Peyer's patch (tissue), 4 donors: ENCODE results near the gene ULK2.

Experiments used
- CTCF ChIP-seq, 6 experiments: fragments of 450-650 bp in 4 of 6; fragments of 200-600 bp in 2 of 6; sonication (generic) in 1 of 6; IDR thresholded peaks; one replicate each; pipeline ENCODE4 v1.5.1; 2017 to 2019; ENCODE audit warnings: antibody characterized with exemption in 6 of 6, mild to moderate bottlenecking in 3 of 6, moderate library complexity in 1 of 6
- POLR2A ChIP-seq, 2 donors: fragments of 450-650 bp; IDR thresholded peaks; one replicate each; pipeline ENCODE4 v1.5.1; 2017; ENCODE audit warnings: antibody characterized with exemption in 2 of 2, mild to moderate bottlenecking in 2 of 2, moderate library complexity in 2 of 2

- TF ChIP-seq CTCF (IDR thresholded peaks at IDR 0.05), result no peak
- TF ChIP-seq POLR2A (IDR thresholded peaks at IDR 0.05), result no peak
Measured at GRCh38 chr17:19791918-19792550, 75.7 kb downstream of the ULK2 start.
